ENCODE measurements around the gene PPP1R2C.

PPP1R2C gene

GRCh38 chrX:42807393-42807792 lies 29.4 kb upstream of the PPP1R2C start:
- DNase-seq (ENCODE audit: low spot score) = no peak
- Histone ChIP-seq H3K27ac (no peak overlapping the region), H3K4me3 (no peak overlapping the region)
- TF ChIP-seq CTCF (IDR thresholded peaks at IDR 0.05) = no peak

- H3K27ac ChIP-seq = no peak overlapping the region
- H3K4me3 ChIP-seq = no peak overlapping the region
- TF ChIP-seq CTCF (IDR thresholded peaks at IDR 0.05) = no peak
- DNase-seq (ENCODE audit: low spot score) = no peak
These were observed 26.6 kb upstream of the PPP1R2C start for GRCh38 chrX:42804524-42804923.

GRCh38 chrX:42803320-42803719 lies 25.4 kb upstream of the PPP1R2C start:
- H3K27ac ChIP-seq = no peak overlapping the region
- no peak overlapping the region for H3K4me3 ChIP-seq
- DNase-seq (ENCODE audit: low spot score) = no peak
- no peak for TF ChIP-seq CTCF (IDR thresholded peaks at IDR 0.05)

- DNase-seq (ENCODE audit: low spot score) = no peak
- no peak overlapping the region for H3K4me3 ChIP-seq
- H3K27ac ChIP-seq = no peak overlapping the region
- TF ChIP-seq CTCF (IDR thresholded peaks at IDR 0.05) = no peak
These were observed 19.8 kb upstream of the PPP1R2C start for GRCh38 chrX:42797651-42798269.

- DNase-seq (ENCODE audit: low spot score) = no peak
- Histone ChIP-seq H3K27ac (no peak overlapping the region), H3K4me3 (no peak overlapping the region)
- no peak for TF ChIP-seq CTCF (IDR thresholded peaks at IDR 0.05)
These were observed 5.5 kb upstream of the PPP1R2C start for GRCh38 chrX:42783451-42783850.

GRCh38 chrX:42776195-42776594 lies 1.8 kb downstream of the PPP1R2C start:
- no peak overlapping the region for H3K27ac ChIP-seq
- TF ChIP-seq CTCF (IDR thresholded peaks at IDR 0.05) = no peak
- no peak for DNase-seq (ENCODE audit: low spot score)
- no peak overlapping the region for H3K4me3 ChIP-seq

- no peak overlapping the region for H3K4me3 ChIP-seq
- H3K27ac ChIP-seq = no peak overlapping the region
- DNase-seq (ENCODE audit: low spot score) = no peak
- no peak for TF ChIP-seq CTCF (IDR thresholded peaks at IDR 0.05)
These were observed 5.1 kb downstream of the PPP1R2C start for GRCh38 chrX:42772874-42773273.

All from coronary artery (tissue), 2 donors.